Measurements from ENCODE around the gene AOPEP.

Gene AOPEP

GRCh38 chr9:94950579-94951323, 224.3 kb downstream of the AOPEP start:
- Histone ChIP-seq H3K36me3 (ENCODE audit: control insufficient read depth, insufficient read depth, low read length) (no peaks in the 10 kb centered on the region; the same call in 1 of the 2 replicates), H3K4me3 (replicated peaks; ENCODE audit: low read depth, low read length) (no peak overlapping the region), H3K27me3 (replicated peaks; ENCODE audit: control insufficient read depth, insufficient read depth, low read length) (no peaks in the 10 kb centered on the region)
- DNase-seq (ENCODE audit: extremely low read depth, insufficient read length): no peak
- TF ChIP-seq CTCF (IDR thresholded peaks at IDR 0.05; ENCODE audit: insufficient read depth, low read length, poor library complexity, severe bottlenecking): no peak

- TF ChIP-seq CTCF (IDR thresholded peaks at IDR 0.05; ENCODE audit: insufficient read depth, low read length, poor library complexity, severe bottlenecking): no peak
- no peak for DNase-seq (ENCODE audit: extremely low read depth, insufficient read length)
- H3K4me3 ChIP-seq (replicated peaks; ENCODE audit: low read depth, low read length): no peak overlapping the region
- no peaks in the 10 kb centered on the region for H3K27me3 ChIP-seq (replicated peaks; ENCODE audit: control insufficient read depth, insufficient read depth, low read length)
- no peaks in the 10 kb centered on the region; the same call in 1 of the 2 replicates for H3K36me3 ChIP-seq (ENCODE audit: control insufficient read depth, insufficient read depth, low read length)
Measured at GRCh38 chr9:94951324-94952135, 225.0 kb downstream of the AOPEP start.

- Histone ChIP-seq H3K4me3 (replicated peaks; ENCODE audit: low read depth, low read length) (no peak overlapping the region), H3K27me3 (replicated peaks; ENCODE audit: control insufficient read depth, insufficient read depth, low read length) (no peaks in the 10 kb centered on the region), H3K36me3 (ENCODE audit: control insufficient read depth, insufficient read depth, low read length) (no peaks in the 10 kb centered on the region; the same call in 1 of the 2 replicates)
- TF ChIP-seq CTCF (IDR thresholded peaks at IDR 0.05; ENCODE audit: insufficient read depth, low read length, poor library complexity, severe bottlenecking): no peak
- DNase-seq (ENCODE audit: extremely low read depth, insufficient read length): peak; percentile 18
Measured at GRCh38 chr9:94952565-94953373, 226.3 kb downstream of the AOPEP start.

GRCh38 chr9:94956731-94957130, 230.2 kb downstream of the AOPEP start:
- no peak overlapping the region for H3K4me3 ChIP-seq (replicated peaks; ENCODE audit: low read depth, low read length)
- H3K27me3 ChIP-seq (replicated peaks; ENCODE audit: control insufficient read depth, insufficient read depth, low read length): no peaks in the 10 kb centered on the region
- TF ChIP-seq CTCF (IDR thresholded peaks at IDR 0.05; ENCODE audit: insufficient read depth, low read length, poor library complexity, severe bottlenecking): no peak
- no peaks in the 10 kb centered on the region; the same call in 1 of the 2 replicates for H3K36me3 ChIP-seq (ENCODE audit: control insufficient read depth, insufficient read depth, low read length)
- no peak for DNase-seq (ENCODE audit: extremely low read depth, insufficient read length)

- Histone ChIP-seq H3K27me3 (replicated peaks; ENCODE audit: control insufficient read depth, insufficient read depth, low read length) (no peaks in the 10 kb centered on the region), H3K36me3 (ENCODE audit: control insufficient read depth, insufficient read depth, low read length) (no peaks in the 10 kb centered on the region), H3K4me3 (replicated peaks; ENCODE audit: low read depth, low read length) (no peak overlapping the region)
- DNase-seq (ENCODE audit: extremely low read depth, insufficient read length): no peak
- no peak for TF ChIP-seq CTCF (IDR thresholded peaks at IDR 0.05; ENCODE audit: insufficient read depth, low read length, poor library complexity, severe bottlenecking)
Measured at GRCh38 chr9:94960964-94961363, 234.5 kb downstream of the AOPEP start.

All from GM06990 (cell line).